ENCODE data around the gene KCND3.

KCND3 gene

DNA sequence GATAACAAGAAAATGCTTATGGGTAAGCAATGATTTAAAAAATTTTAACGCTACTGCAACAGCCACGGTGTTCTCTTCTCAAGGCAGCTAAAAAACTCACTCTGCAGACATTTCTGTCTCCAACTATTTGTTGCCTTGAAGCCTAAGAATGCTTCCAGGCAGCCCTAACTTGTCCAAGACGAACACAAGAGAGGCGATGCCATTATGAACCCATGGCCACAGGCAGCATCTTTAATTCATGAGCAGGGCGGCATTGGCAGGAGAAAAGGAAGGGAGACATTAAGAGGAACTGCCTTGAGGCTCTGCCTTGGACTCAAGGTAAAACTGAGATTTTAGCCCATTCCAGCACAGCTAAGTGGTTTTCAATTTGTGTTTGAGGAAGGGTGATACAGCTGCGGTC is 67.5 kb downstream of the KCND3 start:
- DNase-seq (ENCODE audit: low read depth in 2 of 3, low spot score in 1 of 3): no peak

GRCh38 chr1:111920221-111921024 is 69.0 kb downstream of the KCND3 start:
- no peak for DNase-seq (ENCODE audit: low read depth in 2 of 3, low spot score in 1 of 3)

- no peak for DNase-seq (ENCODE audit: low read depth in 2 of 3, low spot score in 1 of 3)
Observed at GRCh38 chr1:111911776-111912515, 77.5 kb downstream of the KCND3 start.

DNA sequence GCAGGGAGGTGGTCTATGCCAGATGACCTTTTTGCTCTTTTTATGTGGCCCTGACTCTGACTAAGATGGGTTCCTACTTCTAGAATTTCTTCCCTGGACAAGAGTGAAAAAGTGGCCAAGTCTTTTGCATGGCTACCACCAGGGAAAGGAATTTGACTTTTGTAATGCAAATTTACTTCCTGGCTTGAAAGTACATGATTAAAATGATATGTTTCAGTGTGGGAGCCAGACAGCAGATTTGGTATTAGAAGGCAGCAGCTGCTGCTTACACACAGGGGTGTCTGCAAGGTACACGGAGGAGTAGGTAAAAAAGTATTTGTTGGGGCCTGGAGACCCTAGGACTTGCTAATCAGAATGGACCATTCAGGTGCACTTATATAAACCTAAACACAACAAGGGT is 78.4 kb downstream of the KCND3 start:
- no peak for DNase-seq (ENCODE audit: low read depth in 2 of 3, low spot score in 1 of 3)

DNA sequence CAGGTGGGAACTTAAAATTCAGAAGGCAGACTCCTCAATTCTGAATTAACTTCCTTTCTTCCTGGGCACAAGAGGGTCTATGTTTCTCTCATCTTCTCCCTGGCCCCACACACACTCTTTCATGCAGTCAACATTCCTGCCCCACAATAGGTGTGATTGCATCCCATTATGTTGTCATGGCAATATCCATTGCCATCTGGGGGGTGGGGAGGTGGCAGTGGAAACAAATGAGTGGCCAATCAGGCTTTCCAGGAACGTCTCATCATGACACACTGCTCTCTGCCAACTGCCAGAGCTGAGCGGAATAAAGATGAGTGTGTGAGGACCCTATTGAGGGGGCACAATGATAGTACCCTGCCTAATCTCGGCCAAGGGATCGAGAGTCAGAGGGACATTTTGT is 80.4 kb downstream of the KCND3 start:
- no peak for DNase-seq (ENCODE audit: low read depth in 2 of 3, low spot score in 1 of 3)

DNA sequence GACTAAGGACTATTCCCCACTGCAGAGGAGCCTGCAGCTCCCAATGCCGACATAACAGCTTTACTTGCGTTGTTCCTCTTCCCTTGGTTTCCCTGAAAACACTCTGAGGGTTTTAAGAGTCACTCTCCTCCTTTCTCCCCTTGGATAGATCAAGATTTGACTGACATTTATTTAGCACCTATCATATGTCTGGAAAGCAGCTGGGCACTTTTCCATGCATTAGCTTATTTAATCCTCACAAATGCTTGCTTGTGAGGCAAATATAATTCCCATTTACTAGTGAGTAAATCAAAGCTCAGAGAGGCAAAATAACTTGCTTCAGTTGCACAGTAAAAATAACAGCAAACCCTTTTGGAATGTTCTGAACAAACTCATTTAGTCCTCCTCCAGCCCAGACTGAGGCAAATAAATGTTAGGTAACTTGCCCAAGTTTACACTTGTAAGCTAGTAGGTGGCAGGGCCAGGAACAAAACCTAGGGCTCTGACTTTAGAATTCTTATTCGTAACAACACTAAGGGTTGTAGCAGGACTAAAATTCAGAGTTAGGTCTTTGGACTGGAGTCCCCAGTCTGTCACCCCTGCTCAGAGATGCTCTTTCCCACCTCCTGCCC is 81.4 kb downstream of the KCND3 start:
- DNase-seq (ENCODE audit: low read depth in 2 of 3, low spot score in 1 of 3): no peak

DNA sequence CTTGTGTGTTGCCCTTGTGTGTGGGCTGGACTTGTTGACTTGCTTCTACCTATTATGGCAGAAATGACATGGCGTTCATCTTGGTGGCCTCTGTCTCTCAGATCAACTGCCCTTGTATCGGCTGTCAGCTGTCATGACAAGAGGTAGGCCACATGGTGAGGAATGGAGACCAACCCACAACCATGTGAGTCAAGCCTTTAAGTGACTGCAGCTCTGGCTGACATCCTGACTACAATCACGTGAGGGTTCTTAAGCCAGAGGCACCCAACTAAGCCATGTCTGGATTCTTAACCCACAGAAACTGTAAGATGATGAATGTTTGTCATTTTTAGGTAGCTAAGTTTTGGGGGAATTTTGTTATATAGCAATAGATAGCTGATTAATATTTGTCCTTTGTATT is 82.1 kb downstream of the KCND3 start:
- no peak for DNase-seq (ENCODE audit: low read depth in 2 of 3, low spot score in 1 of 3)

- no peak for DNase-seq (ENCODE audit: low read depth in 2 of 3, low spot score in 1 of 3)
Observed at GRCh38 chr1:111906816-111907215, 82.7 kb downstream of the KCND3 start.

DNA sequence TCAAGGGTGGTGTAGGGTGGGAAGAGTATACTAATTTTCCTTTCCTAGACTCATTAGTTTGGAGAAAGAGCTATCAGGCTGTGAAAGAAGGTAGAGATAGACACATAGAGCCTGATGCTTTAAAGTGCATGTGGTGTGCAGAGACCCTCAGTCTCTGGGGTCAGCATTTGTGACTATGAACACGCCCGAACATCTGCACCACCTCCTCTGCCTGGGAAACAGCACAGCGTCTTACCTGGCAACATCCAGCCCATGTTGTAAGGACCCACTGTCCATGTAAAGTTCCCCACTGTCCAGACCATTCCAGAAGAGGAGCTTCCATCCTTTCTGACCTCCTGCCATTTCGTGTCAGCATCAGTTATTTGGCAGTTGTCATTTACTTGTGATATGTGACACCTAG is 83.4 kb downstream of the KCND3 start:
- no peak for DNase-seq (ENCODE audit: low read depth in 2 of 3, low spot score in 1 of 3)

DNA sequence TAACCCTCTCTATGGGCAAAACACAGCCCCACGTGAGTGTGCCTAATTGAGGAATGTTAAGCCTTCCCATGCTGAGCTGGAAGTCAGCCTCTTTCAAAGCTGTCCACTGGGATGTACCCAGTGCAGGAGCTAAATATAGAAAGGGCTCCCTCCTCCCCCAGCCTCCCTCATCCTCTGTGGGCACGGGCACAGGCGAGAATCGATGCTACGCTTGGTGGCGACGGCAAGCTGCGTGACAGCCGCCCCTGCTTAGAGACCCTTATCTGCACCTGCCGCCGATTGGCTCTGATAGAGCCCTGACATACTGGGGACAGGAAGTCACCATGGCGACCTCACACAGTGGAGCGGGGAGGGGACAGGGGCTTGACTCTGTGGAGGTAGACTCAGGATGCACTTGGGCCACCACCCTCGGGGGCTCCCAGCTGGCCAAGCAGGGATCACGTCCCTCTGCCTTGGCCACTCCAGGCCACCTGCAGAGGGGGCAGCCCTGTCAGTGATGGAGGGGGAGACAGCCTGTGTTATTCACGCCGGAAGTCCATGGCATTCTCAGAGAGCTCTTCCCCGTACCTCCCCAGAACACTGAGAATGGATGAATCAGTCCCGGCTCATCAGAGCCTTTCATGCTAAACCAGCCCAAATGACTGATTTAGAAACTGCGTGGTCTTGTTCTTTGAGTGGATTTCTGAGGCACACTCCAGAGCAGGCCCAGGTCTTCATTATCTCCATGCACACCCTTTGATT is 84.8 kb downstream of the KCND3 start:
- peak; percentile 5 to 16 (median 7) for DNase-seq (ENCODE audit: low read depth in 2 of 3, low spot score in 1 of 3)

DNA sequence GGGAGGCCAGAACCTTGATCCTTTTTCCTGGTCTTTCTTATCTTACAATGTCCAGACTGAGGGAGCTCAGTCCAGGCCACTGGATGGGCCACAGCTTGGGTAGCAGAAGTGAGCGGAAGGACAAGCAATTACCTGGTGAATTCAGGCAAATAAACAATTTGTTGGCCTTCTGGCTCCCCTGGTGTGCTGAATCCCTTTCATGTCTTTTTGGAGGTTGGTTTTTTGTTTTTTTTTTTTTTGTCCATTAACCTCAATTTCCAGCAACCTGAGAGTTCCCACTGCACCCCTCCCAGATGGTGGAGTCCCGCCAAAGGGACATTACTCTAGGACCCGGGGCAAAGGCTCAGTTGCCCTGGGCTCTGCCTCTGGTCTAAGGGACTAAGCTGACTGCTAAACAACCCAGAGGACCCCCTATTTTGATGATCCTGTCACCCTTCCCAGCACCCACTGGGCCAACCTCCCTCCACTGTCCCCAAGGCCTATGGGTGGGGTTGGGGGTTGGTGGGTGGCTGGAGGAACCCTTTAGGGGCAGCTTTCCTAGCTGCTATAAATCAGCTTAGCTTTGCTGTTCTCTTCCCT is 85.5 kb downstream of the KCND3 start:
- no peak for DNase-seq (ENCODE audit: low read depth in 2 of 3, low spot score in 1 of 3)

- DNase-seq (ENCODE audit: low read depth in 2 of 3, low spot score in 1 of 3): no peak
Observed at GRCh38 chr1:111903148-111903870, 86.2 kb downstream of the KCND3 start.

DNA sequence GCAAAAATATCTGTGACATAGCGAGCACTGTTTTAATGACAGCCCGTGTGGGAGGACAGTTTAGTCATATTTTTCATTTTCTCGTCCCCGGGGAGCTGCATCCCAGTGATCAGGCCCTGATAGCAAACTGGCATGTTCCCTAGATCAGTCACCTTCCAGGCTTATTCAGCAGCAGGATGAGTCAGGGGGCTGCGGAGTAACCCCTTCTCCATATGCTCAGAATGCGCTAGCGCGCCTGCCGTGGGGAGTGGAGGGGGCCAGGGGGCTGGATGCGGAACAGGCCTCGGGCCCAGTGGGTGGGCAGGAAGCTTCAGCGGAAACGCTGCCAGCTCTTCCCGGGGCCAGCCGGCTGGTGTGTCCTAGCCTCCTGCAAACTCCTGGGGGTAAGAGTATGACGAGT is 94.0 kb downstream of the KCND3 start:
- no peak for DNase-seq (ENCODE audit: low read depth in 2 of 3, low spot score in 1 of 3)

DNA sequence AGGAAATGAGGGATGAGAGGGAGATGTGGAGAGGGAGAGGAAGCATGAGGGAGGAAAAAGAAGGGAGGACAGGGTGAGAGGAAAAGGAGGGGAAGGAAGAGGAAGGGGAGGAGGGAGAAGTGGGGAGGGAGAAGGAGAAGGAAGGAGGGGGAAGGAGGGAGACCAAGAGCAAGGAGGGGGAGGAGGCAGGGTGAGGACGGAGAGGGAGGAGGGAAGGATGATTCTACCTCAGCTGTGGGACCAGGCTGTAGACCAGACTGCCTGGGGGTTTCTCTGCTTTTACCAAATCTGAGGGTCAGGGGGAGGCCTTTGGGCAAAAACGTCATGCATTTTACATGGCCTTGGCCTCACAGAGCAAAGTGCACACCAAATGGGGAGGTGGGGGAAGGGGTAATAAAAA is 94.5 kb downstream of the KCND3 start:
- no peak for DNase-seq (ENCODE audit: low read depth in 2 of 3, low spot score in 1 of 3)

DNA sequence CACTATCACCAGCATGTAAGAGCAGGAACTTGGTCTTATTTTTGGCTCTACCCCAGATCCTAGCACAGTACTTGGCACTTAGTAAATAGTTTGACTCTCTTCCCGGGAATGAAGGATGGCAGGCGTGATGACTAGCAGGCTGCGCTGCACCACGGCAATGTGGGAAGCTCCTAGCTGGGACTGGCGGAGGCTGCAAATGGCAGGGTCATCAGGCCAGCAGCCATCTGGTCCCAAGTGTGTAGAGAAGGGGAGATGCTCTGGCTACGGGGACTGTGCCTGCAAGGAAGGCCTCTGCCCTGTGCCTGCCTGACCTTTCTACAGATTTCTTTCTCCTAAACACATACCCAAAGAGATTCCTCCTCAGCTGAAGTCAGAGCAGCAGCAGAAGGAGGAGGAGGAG is 95.0 kb downstream of the KCND3 start:
- DNase-seq (ENCODE audit: low read depth in 2 of 3, low spot score in 1 of 3): no peak

GRCh38 chr1:111891566-111891965 is 97.9 kb downstream of the KCND3 start:
- DNase-seq (ENCODE audit: low read depth in 2 of 3, low spot score in 1 of 3): no peak

- DNase-seq (ENCODE audit: low read depth in 2 of 3, low spot score in 1 of 3): no peak
Observed at GRCh38 chr1:111888740-111889376, 100.6 kb downstream of the KCND3 start.

DNA sequence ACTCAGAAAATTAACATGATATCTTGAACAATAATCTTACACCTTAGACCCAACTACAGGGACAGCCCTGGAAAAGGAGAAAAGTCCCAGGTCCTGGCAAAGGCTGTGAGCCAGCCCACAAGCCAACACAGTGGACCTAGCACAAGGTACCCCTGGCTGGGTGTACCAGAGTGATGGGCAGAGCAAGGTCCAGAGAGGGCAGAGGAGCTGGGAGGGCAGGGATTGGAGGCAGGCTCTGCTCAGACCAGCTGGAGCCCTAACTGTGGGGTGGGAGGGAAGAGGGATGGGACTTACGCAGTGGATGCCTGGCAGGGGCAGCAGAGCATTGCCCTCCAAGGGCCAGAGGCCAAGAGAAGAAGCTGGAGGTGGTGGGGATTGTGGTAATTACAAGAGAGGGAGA is 101.6 kb downstream of the KCND3 start:
- DNase-seq (ENCODE audit: low read depth in 2 of 3, low spot score in 1 of 3): no peak

DNA sequence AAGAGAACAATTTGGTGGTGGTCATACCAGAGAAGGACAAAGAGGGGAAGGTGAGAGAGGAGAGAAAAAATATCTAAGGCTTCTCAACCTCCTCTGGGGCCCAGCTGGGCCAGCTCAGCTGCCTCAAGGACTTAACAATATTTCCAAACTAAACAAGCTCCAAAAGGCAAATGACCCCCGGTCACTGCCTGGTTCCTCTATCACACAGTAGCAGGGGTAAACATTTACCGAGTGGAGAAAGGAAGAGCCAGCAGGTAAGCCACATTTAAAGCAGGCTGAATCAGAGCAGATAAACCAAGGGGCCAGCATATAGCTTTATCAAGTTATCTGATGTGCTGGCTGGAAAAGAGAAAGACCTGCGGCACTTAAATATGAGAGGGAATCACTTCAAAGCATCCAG is 102.1 kb downstream of the KCND3 start:
- DNase-seq (ENCODE audit: low read depth in 2 of 3, low spot score in 1 of 3): no peak

DNA sequence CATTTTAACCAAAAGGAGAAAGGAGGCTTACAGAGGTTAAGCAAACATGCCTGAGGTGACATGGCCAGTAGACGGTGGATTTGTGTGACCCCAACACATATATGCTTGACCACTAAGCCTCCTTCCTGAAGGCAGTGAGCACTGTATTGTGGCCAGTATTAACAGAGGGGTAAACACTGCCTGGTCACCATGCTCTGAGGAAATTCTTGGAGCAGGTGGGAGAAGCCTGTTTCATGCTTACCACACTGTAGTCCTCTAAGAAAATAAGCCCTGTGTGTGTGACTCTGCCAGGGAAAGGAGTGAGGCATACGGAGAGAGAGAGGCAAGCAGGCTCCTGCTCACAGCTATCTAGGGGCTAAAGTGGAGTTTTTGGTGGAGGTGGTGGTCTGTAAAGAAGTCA is 102.7 kb downstream of the KCND3 start:
- DNase-seq (ENCODE audit: low read depth in 2 of 3, low spot score in 1 of 3): no peak

Measured in stimulated activated CD4-positive, alpha-beta T cell treated with anti-CD3 and anti-CD28 coated beads, Interleukin-12 subunit alpha, Interleukin-12 subunit beta, amount 100 ng/mL, for 48 hours (primary cell).